Lower leg skin (tissue), 4 donors: ENCODE results near the gene DHX38. TPM values are rescaled to one million over a fixed set of nuclear protein-coding genes. Genes with fewer than 3 reads are reported as not detected.

Source experiments
- DNase-seq, 2 donors: peaks; one replicate each; pipeline ENCODE4 v3.0.0-alpha.2; 2019; ENCODE audit warnings: low spot score in 2 of 2
- H3K4me3 ChIP-seq: fragments of 200-600 bp; sonication (generic); 2 replicates; pipeline ENCODE4 v1.5.1; 2017; ENCODE audit warnings: mild to moderate bottlenecking, low read depth; ENCODE audit not compliant: poor library complexity, severe bottlenecking
- CTCF ChIP-seq, 3 donors: fragments of 450-650 bp; IDR thresholded peaks; one replicate each; pipeline ENCODE4 v1.5.1; 2016; ENCODE audit warnings: antibody characterized with exemption in 3 of 3, mild to moderate bottlenecking in 3 of 3, moderate library complexity in 2 of 3
- POLR2A ChIP-seq, 2 donors: fragments of 450-650 bp; IDR thresholded peaks; one replicate each; pipeline ENCODE4 v1.6.1; 2016 to 2017; ENCODE audit warnings: antibody characterized with exemption in 2 of 2, mild to moderate bottlenecking in 1 of 2, moderate library complexity in 1 of 2
- WGBS, 2 donors: methylation state at CpG; one replicate each; pipeline ENCODE4 v1.1.5; 2018; 5-methylcytosine and 5-hydroxymethylcytosine counted together
- intact Hi-C: fragments of 100-400 bp; cut with DNase I; formaldehyde crosslinking; loops from one replicate; pipeline ENCODE4 v1.15.0; 2023; ENCODE audit warnings: low total_unique reads
- total RNA-seq, 4 donors: library from RNA; depleted of rRNA; stranded (reverse); fragments of >200 nt; gene quantifications; one replicate each; pipeline ENCODE4 v1.1.0, GENCODE V29; 2016

The DHX38 gene
- total RNA-seq, 4 donors from 2014 or later = 47.1 to 93.4 (median 51.2) TPM

- intact Hi-C loops = no loop called here
- TF ChIP-seq CTCF (IDR thresholded peaks at IDR 0.05) = no peak
- no peak for TF ChIP-seq POLR2A (IDR thresholded peaks at IDR 0.05)
- no peak for DNase-seq
- 77 to 80% methylated on average over 15 of the region's 15 CpGs for WGBS, 2 donors
- H3K4me3 ChIP-seq = no peak overlapping the region
Observed at GRCh38 chr16:72137380-72138063, 43.9 kb downstream of the DHX38 start.

- H3K4me3 ChIP-seq = no peak overlapping the region
- no peak for DNase-seq
- no peak for TF ChIP-seq POLR2A (IDR thresholded peaks at IDR 0.05)
- TF ChIP-seq CTCF (IDR thresholded peaks at IDR 0.05) = no peak
- 71 to 72% methylated on average over 4 of the region's 4 CpGs for WGBS, 2 donors
- intact Hi-C loops = no loop called here
Observed at GRCh38 chr16:72138064-72138572, 44.5 kb downstream of the DHX38 start.

- 95 to 98% methylated on average over 2 of the region's 2 CpGs for WGBS, 2 donors
- DNase-seq = no peak
- intact Hi-C loops = no loop called here
- no peak for TF ChIP-seq POLR2A (IDR thresholded peaks at IDR 0.05)
- TF ChIP-seq CTCF (IDR thresholded peaks at IDR 0.05) = no peak
- no peak overlapping the region for H3K4me3 ChIP-seq
Observed at GRCh38 chr16:72139908-72140307, 46.3 kb downstream of the DHX38 start.

GRCh38 chr16:72142476-72142875, 48.8 kb downstream of the DHX38 start:
- H3K4me3 ChIP-seq = no peak overlapping the region
- intact Hi-C loops = no loop called here
- TF ChIP-seq CTCF (IDR thresholded peaks at IDR 0.05) (no peak), POLR2A (IDR thresholded peaks at IDR 0.05) (no peak)
- WGBS, 2 donors = 69% methylated on average over 1 of the region's 1 CpG
- DNase-seq = no peak

- WGBS, 2 donors = 75 to 78% methylated on average over 8 of the region's 8 CpGs
- no peak for DNase-seq
- intact Hi-C loops = no loop called here
- TF ChIP-seq POLR2A (IDR thresholded peaks at IDR 0.05) (no peak), CTCF (IDR thresholded peaks at IDR 0.05) (no peak)
- no peak overlapping the region for H3K4me3 ChIP-seq
Observed at GRCh38 chr16:72149676-72150464, 56.2 kb downstream of the DHX38 start.
